Measurements from ENCODE around the gene METTL13. TPM values are rescaled to one million over a fixed set of nuclear protein-coding genes. Genes with fewer than 3 reads are reported as not detected.
A peak's percentile ranks its signal among the peaks of the same experiment; 100 is the strongest.

The METTL13 gene
- total RNA-seq, result 31.8 and 33.7 TPM in 2 replicates

GRCh38 chr1:171781176-171781875, at the start of gene METTL13:
METTL13 (plus strand) TSS chr1:171781660; CDS start chr1:171781968, 308 bp downstream.
- peak; percentile 88 for DNase-seq (ENCODE audit: extremely low read depth, low read depth, low spot score)

DNA sequence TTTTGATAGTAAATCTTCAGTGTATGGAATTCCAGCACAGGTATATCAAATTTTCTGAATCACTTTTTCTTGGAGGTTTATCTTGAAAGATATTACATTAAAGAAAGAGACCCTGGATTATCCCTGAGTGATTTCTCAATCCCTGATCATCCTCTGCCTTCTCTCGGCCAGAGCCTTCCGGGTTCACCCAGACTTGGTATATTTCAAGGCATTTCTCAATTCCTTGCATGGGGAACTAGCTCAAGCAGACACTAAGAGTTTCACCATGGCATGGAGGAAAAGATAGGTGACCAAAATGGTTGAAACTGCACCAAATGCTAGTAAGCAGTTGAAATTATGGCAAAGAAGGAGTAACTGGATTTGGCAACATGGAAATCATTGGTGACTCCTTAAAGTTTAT, 45.3 kb upstream of the METTL13 start:
- DNase-seq (ENCODE audit: extremely low read depth, low read depth, low spot score), result no peak

DNA sequence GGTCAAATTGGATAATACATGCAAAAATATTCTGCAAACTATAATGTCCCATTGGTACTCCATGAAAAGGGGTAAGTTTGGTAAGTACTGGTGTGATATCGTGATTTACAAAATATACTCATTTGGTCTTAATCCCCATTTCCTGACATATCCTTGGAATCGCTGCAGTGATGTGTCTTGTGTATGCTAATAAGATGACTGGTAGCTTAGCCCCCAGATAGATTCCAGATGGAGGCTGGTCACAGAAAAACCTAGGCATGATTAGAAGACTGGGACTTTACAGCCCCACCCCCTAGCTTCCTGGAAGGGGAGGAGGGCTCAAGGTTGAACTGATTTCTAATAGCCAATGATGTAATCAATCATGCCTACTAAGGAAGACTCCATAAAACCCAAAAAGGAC, 42.5 kb upstream of the METTL13 start:
- DNase-seq (ENCODE audit: extremely low read depth, low read depth, low spot score), result no peak

DNA sequence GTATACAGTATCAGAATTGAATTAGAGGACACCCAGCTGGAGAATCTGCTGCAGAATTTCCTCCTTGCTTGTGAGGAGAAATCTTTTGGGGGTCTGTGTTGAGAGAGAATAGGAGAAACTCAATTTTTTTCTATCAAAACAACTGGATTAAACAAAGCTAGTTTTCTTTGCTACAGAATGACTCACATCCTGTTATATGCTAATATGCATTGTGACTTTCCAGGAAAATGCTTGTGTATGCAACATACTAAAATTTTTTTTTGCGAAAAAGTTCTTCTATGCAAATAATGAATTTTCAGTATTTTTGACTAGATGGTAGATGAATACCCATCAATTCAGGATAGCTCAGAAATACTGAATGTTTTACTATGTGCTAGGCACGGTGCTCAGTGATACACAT, 41.8 kb upstream of the METTL13 start:
- no peak for DNase-seq (ENCODE audit: extremely low read depth, low read depth, low spot score)

GRCh38 chr1:171740356-171740863, 41.0 kb upstream of the METTL13 start:
- DNase-seq (ENCODE audit: extremely low read depth, low read depth, low spot score), result no peak

DNA sequence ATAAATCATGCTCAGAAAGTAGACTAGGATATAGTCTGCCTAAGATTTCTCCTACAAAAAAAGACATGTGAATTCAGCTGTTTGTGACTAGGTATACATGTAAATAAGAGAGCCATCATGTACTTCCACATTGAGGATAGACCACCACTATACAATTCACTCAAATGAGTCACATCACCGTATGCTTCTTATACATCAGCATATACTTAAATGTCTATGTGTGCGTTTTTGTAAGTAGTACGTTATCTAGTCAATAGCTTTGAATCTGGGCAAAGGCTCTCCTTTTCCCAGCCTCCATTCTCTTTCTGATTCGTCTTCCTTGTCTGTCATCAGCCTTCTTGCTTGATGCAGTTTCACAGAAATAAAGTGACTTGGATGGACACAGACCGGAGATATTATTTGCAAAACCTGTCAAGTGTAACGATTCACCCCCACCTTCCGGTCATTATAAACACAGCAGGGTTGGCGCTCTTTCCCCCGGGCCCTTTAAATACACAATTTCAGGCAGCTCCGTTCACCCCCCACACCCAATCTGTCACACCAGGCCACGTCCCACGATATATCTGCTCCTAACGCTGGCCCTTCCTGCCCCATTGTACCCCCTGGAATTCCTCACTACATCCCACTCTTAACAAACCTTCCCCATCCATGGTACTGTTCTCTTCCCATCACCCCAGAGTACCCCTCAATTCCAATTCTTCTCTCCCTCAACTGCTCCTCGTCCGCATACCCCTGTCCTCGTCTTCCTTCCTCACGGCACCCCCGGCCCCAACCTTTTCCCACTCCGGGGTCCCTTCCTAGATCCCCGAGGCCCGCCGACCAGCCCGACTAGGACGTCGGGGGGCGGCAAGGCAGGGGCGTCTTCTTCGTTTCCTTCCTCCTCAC, 40.2 kb upstream of the METTL13 start:
- DNase-seq (ENCODE audit: extremely low read depth, low read depth, low spot score), result no peak

GRCh38 chr1:171741872-171742576, 39.4 kb upstream of the METTL13 start, which contains the start of gene VAMP4:
VAMP4 (minus strand) TSS chr1:171742065; CDS start chr1:171738414, 3,651 bp downstream.
- no peak for DNase-seq (ENCODE audit: extremely low read depth, low read depth, low spot score)

DNA sequence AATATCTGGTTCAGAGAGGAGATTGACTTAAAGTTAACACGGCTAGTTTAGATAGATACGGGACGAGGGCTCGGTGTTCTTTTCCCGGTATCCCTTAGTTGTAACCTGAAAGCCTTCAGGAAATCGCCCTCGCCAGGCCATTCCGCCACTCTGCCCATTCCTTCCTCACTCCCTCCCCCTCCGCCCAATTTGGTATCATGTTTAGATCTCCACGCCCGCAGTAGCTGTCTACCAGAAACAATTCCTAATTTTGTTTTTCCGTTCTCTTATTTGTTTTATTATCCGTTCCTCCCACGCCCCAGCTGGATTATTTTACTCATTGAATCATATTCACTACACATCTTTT, 38.9 kb upstream of the METTL13 start:
- no peak for DNase-seq (ENCODE audit: extremely low read depth, low read depth, low spot score)

DNA sequence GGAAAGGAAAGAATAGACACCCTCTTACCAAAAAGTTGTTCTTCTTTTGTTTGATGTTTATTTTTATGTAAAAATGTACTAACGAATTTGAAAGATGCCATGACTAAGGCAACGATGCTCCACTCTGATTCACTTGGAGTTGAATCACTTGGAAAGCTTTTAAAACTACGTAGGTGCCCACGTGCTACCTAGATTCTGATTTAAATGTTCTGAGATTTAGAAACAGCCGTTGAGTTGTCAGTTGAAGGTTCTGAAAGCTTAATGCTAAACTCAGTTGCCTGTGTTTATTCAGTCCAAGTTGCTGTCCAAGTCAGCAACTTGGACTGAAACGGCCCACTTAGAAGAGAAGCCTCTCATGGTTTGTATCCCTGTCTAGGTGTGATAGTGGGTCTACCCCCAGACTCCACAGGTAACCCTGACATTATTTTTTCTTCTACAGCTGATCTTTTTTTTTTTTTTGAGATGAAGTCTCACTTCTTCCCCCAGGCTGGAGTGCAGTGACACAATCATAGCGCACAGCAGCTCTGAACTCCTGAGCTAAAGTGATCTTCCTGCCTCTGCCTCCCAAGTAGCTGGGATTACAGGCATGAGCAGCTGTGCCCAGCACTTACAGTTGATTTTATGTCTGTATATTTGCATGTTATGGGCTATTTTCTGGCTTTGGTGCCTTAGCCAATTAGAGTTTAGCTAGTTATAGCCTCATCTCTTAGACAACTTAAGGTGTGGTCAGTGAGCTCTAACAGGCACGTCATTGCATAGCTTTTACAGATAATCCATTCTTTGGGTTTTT, 38.2 kb upstream of the METTL13 start:
- DNase-seq (ENCODE audit: extremely low read depth, low read depth, low spot score), result no peak

DNA sequence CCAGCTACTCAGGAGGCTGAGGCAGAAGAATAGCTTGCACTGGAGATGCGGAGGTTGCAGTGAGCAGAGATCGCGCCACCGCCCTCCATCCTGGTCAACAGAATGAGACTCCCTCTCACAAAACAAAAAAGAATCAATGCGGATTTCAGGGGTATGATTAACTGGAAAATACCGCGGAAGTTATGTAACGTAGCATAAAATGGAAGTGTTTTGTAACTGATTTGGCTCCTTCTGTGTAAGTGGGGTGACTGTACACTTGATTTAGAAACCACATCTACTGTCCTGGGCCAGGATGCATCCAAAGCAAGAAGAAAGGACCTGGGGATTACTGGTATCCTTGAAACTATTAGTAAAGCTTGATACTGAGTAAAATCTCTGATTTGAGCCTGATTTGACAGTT, 36.5 kb upstream of the METTL13 start:
- no peak for DNase-seq (ENCODE audit: extremely low read depth, low read depth, low spot score)

DNA sequence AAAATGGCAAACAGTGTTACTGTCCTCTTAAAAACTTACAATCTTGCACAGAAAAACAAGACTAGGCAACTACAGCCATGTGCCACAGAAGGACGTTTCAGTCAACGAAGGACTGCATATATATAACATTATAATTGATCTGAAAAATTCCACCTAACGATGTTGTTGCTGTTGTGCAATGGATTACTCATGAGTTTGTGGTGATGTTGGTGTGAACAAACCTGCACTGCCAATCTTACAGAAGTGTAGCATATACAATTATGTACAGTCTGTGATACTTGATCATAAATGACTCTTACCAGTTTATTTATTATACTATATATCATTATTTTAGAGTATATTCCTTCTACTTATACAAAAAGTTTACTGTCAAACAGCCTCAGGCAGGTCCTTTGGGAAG, 32.8 kb upstream of the METTL13 start:
- DNase-seq (ENCODE audit: extremely low read depth, low read depth, low spot score), result no peak

DNA sequence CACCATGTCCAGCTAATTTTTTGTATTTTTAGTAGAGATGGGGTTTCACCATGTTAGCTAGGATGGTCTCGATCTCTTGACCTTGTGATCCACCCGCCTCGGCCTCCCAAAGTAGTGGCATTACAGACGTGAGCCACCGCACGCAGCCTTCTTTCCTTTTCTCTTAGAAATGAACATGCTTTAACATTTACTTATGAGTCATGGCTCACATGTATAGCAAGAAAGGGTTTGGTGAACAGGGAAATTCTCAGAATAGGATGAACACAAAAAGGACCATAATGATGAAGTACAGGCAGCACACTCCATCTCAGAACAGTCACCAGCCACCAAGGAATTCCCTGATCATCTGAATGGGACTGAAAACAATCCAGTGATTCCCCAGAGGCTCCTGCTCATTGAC, 30.2 kb upstream of the METTL13 start:
- DNase-seq (ENCODE audit: extremely low read depth, low read depth, low spot score), result no peak

DNA sequence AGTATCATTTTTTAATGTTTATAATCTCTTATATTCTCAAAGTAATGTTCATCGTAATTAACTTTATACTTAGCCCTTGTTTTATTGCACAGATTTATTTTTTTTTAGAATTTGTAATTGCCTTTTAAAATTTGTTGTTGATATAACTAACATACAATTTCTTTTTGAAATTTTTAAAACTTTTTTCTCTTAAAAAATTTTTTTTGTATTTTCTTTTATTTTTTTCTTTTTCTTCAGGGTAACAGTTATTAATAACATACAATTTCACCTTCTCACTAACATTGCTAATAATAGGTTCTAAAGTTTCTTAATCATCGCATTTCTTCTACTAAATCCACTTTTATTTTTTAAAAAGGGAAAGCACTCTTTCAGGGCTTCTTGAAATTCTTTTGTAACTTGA, 28.3 kb upstream of the METTL13 start:
- no peak for DNase-seq (ENCODE audit: extremely low read depth, low read depth, low spot score)

DNA sequence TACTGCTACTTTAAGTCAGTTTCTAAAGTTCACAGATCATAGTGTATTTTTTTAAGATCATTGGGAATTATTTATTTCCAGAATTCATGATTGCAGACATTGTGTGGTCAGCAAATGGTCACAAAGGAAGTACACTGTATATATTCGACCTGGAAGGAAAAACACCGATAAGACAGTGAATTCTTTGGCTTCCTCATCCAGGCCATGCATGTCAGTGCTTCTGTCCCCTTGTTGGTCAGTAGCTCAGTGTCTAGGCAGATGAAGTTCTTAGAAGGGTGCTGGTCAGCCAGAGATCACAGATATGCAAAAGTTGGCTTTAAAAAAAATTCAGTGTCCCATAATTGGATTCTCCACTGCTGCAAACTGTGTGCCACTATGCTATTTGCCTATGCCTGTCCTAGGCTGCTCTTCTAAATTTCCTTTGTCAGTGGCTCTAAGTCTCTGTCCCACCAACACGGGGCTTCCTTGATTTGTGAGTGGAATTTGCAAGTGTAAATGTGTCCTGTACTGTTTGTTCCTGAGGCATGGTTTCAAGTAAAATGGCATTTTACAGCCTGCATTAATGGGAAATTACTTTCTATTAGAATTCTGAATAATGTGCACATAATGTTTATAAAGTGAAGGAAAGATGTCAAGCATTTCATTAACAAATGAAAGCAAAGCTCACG, 27.6 kb upstream of the METTL13 start:
- DNase-seq (ENCODE audit: extremely low read depth, low read depth, low spot score), result no peak

DNA sequence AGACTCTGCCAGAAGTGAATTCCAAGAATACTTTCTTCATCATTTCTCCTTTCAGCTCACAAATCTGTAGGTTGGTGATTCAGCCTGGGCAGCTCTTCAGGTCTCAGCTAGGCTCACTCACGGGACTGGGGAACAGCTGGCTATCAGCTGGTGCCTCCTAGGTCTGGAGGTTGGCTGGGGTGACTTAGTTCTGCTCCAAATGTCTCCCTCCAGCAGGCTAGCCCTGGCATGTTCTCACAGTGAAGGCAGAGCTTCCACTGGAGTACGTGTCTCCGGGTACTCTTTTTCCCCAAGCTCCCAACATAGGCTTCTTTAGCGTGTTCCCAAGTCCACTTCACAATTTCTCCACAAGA, 27.1 kb upstream of the METTL13 start:
- DNase-seq (ENCODE audit: extremely low read depth, low read depth, low spot score), result no peak

DNA sequence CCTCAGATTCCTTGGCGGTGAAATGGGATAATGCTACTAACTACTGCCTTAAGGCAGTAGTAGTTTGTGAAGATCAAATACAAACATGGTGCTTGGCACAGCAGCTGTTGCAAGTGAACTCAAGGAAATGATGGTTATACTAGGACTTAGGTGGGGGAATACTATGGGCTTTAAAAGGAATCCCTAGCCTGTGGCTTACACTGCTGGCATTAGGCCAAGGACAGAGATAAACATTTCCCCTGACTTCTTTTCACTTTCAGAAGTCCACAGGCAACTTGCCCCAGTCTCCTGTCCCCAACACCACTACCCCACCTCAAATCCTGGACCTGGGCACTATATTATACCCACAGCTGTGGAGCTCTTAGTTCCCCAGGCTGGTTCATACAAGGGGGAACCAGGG, 26.5 kb upstream of the METTL13 start:
- no peak for DNase-seq (ENCODE audit: extremely low read depth, low read depth, low spot score)

DNA sequence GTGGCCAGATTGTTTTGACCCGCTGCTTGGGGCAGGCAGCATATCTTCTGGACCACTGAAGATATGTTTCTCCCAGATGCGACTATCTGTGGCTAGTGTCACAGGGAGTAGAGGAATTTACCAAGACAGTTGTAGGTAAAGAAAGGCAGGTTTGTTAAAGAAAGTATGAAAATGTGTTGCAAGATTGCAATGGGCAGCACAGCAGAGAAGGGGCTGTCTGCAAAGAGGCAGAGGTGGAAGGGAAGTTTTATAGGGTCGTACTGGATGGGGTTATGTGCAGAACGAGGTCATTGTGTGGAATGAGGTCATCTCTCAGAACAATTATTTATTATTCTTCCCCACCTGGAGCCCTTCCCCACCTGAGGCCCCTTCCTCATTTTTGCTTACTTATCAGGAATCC, 24.6 kb upstream of the METTL13 start:
- no peak for DNase-seq (ENCODE audit: extremely low read depth, low read depth, low spot score)

DNA sequence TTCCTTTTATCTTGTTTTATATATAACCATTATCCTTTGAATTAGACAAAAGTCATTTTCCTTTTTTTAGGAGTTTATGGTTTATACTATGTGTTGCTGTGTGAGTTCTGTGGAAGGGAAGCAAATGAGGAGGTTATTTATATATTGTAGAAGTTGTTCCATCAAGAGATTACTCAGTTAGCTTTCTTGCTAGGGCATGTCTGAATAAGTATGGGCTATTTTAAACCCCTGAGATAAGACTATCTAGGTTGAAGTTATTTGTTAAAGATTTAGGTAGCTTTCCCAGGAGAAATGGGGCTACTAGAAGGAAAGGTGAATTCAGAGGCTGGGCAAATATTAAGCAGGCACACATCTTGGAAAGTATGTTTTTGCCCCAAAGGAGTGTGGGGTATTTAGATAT, 23.4 kb upstream of the METTL13 start:
- no peak for DNase-seq (ENCODE audit: extremely low read depth, low read depth, low spot score)

GRCh38 chr1:171762143-171762563, 19.3 kb upstream of the METTL13 start:
- DNase-seq (ENCODE audit: extremely low read depth, low read depth, low spot score), result no peak

DNA sequence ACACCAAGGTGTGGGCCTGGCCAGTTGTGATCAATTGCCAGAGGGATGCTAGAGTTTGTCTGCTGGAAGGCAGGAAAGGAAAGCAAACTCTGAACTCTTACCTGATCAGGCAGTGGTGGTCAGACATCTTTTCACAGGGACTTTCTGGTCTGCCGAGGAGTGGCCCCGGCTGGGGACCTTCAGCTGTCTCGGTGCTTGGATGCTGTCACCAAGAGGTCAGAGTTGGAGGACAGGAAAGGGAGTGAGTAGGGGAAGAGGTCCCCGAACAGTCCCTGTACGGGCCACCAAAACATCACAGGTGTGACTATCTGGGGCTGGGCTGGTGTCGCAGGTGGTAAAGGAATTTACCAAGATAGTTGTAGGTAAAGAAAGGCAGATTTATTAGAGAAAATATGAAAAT, 17.7 kb upstream of the METTL13 start:
- no peak for DNase-seq (ENCODE audit: extremely low read depth, low read depth, low spot score)

Measured in glomerular endothelial cell (primary cell).